GM18870 (cell line): ENCODE data around the gene SRSF12.

Experiments used
- ATAC-seq: cut with Tn5 transposase; IDR thresholded peaks from one replicate; pipeline ENCODE4 v1.9.1; 2021; ENCODE audit warnings: moderate library complexity; ENCODE audit not compliant: unreplicated experiment

SRSF12 gene

GRCh38 chr6:89117211-89118108, at the start of gene SRSF12:
SRSF12 (minus strand) TSS chr6:89118071; CDS start chr6:89117887, 184 bp downstream.
- no peak for ATAC-seq

GRCh38 chr6:89162047-89162371, 44.1 kb upstream of the SRSF12 start:
- ATAC-seq: no peak

GRCh38 chr6:89161326-89162046, 43.6 kb upstream of the SRSF12 start:
- ATAC-seq: no peak

- ATAC-seq: no peak
These were observed 42.6 kb upstream of the SRSF12 start for GRCh38 chr6:89160331-89161092.

GRCh38 chr6:89154131-89154530, 36.3 kb upstream of the SRSF12 start:
- ATAC-seq: no peak

GRCh38 chr6:89148016-89148750, 30.3 kb upstream of the SRSF12 start:
- ATAC-seq: no peak

GRCh38 chr6:89146718-89147700, 29.1 kb upstream of the SRSF12 start:
- ATAC-seq: no peak

- peak; percentile 32 for ATAC-seq
These were observed 28.3 kb upstream of the SRSF12 start, which contains the start of gene PM20D2 for GRCh38 chr6:89145956-89146717. PM20D2 (plus strand) TSS chr6:89146055; CDS start chr6:89146145, 90 bp downstream.

- peak; percentile 51 for ATAC-seq
These were observed 27.5 kb upstream of the SRSF12 start for GRCh38 chr6:89145091-89145955.

- ATAC-seq: peak; percentile 32
These were observed 26.6 kb upstream of the SRSF12 start for GRCh38 chr6:89144354-89144906.

GRCh38 chr6:89140347-89141156, 22.7 kb upstream of the SRSF12 start:
- ATAC-seq: no peak

- no peak for ATAC-seq
These were observed 21.9 kb upstream of the SRSF12 start for GRCh38 chr6:89139509-89140346.

GRCh38 chr6:89138173-89138572, 20.3 kb upstream of the SRSF12 start:
- no peak for ATAC-seq

GRCh38 chr6:89134723-89135122, 16.9 kb upstream of the SRSF12 start:
- no peak for ATAC-seq

- no peak for ATAC-seq
These were observed 16.1 kb upstream of the SRSF12 start for GRCh38 chr6:89133981-89134380.

GRCh38 chr6:89132057-89132456, 14.2 kb upstream of the SRSF12 start:
- no peak for ATAC-seq
